Progenitor cell of endocrine pancreas (in vitro differentiated cells): ENCODE results near the gene MRPL4. TPM values are rescaled to one million over a fixed set of nuclear protein-coding genes. Genes with fewer than 3 reads are reported as not detected.

Experiments
- DNase-seq: peaks from one replicate; pipeline ENCODE4 v3.0.0; 2021; ENCODE audit warnings: low spot score; ENCODE audit not compliant: unreplicated experiment
- H3K27ac Mint-ChIP-seq: 2 replicates; pipeline ENCODE4 v1.8.0; 2021; ENCODE audit warnings: mild to moderate bottlenecking, moderate library complexity, mixed read lengths
- H3K27me3 Mint-ChIP-seq: 2 replicates; pipeline ENCODE4 v1.8.0; 2021; ENCODE audit warnings: mixed read lengths
- H3K36me3 Mint-ChIP-seq: 2 replicates; pipeline ENCODE4 v1.8.0; 2022; ENCODE audit warnings: mixed read lengths; ENCODE audit not compliant: insufficient read depth
- H3K4me1 Mint-ChIP-seq: 2 replicates; pipeline ENCODE4 v1.8.0; 2021; ENCODE audit warnings: low read depth, mixed read lengths
- H3K4me3 Mint-ChIP-seq: 2 replicates; pipeline ENCODE4 v1.8.0; 2021; ENCODE audit warnings: low read depth, mild to moderate bottlenecking, moderate library complexity, mixed read lengths
- H3K9me3 Mint-ChIP-seq: 2 replicates; pipeline ENCODE4 v1.8.0; 2021; ENCODE audit warnings: low read depth, mixed read lengths
- total RNA-seq: library from RNA; stranded (reverse); gene quantifications from 2 replicates; pipeline ENCODE4 v1.2.1, GENCODE V29; 2021
- TF ChIP-seq, protein P1 (sequence below): fragments of 200-600 bp; sonication (generic); IDR thresholded peaks from one replicate; pipeline ENCODE4 v1.5.0; 2021; ENCODE audit warnings: antibody characterized with exemption, mild to moderate bottlenecking; ENCODE audit not compliant: unreplicated experiment

Gene MRPL4
- total RNA-seq, 1 donor from 2014 or later = 51.7 TPM

DNA sequence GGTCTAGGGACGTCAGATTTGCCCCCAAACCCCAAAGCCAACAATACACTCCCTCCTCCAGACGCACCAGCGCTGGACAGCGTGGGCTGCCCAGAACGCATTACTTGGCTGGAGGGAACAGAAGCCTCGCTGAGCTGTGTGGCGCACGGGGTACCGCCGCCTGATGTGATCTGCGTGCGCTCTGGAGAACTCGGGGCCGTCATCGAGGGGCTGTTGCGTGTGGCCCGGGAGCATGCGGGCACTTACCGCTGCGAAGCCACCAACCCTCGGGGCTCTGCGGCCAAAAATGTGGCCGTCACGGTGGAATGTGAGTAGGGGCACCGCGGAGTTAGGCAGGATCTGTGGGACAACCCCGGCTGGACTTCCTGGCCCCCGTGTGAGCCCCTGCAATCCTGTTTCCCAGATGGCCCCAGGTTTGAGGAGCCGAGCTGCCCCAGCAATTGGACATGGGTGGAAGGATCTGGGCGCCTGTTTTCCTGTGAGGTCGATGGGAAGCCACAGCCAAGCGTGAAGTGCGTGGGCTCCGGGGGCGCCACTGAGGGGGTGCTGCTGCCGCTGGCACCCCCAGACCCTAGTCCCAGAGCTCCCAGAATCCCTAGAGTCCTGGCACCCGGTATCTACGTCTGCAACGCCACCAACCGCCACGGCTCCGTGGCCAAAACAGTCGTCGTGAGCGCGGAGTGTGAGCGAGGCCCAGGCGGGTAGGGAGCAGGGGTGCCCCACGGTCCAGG is 41.8 kb downstream of the MRPL4 start:
- Mint-ChIP-seq H3K4me1 (peaks cover 10% of the 10 kb centered on the region), H3K9me3 (no peaks in the 10 kb centered on the region), H3K36me3 (no peaks in the 10 kb centered on the region), H3K27ac (no peak overlapping the region), H3K27me3 (peaks cover 79% of the 10 kb centered on the region), H3K4me3 (no peak overlapping the region)
- TF ChIP-seq, protein P1, sequence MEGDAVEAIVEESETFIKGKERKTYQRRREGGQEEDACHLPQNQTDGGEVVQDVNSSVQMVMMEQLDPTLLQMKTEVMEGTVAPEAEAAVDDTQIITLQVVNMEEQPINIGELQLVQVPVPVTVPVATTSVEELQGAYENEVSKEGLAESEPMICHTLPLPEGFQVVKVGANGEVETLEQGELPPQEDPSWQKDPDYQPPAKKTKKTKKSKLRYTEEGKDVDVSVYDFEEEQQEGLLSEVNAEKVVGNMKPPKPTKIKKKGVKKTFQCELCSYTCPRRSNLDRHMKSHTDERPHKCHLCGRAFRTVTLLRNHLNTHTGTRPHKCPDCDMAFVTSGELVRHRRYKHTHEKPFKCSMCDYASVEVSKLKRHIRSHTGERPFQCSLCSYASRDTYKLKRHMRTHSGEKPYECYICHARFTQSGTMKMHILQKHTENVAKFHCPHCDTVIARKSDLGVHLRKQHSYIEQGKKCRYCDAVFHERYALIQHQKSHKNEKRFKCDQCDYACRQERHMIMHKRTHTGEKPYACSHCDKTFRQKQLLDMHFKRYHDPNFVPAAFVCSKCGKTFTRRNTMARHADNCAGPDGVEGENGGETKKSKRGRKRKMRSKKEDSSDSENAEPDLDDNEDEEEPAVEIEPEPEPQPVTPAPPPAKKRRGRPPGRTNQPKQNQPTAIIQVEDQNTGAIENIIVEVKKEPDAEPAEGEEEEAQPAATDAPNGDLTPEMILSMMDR = no peak
- no peak for DNase-seq

DNA sequence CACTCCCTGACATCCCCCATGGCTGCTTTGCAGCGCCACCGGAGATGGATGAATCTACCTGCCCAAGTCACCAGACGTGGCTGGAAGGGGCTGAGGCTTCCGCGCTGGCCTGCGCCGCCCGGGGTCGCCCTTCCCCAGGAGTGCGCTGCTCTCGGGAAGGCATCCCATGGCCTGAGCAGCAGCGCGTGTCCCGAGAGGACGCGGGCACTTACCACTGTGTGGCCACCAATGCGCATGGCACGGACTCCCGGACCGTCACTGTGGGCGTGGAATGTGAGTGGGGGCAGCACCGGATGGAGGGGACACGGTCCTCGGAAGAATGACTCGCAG is 42.3 kb downstream of the MRPL4 start:
- Mint-ChIP-seq H3K4me1 (peaks cover 9% of the 10 kb centered on the region), H3K4me3 (no peak overlapping the region), H3K27ac (no peak overlapping the region), H3K27me3 (peaks cover 75% of the 10 kb centered on the region), H3K9me3 (no peaks in the 10 kb centered on the region), H3K36me3 (no peaks in the 10 kb centered on the region)
- TF ChIP-seq, protein P1 = no peak
- no peak for DNase-seq

GRCh38 chr19:10295305-10295846 is 43.4 kb downstream of the MRPL4 start:
- Mint-ChIP-seq H3K4me3 (no peak overlapping the region), H3K36me3 (no peaks in the 10 kb centered on the region), H3K27ac (no peak overlapping the region), H3K9me3 (no peaks in the 10 kb centered on the region), H3K4me1 (peaks cover 6% of the 10 kb centered on the region), H3K27me3 (peaks cover 77% of the 10 kb centered on the region)
- DNase-seq = no peak
- TF ChIP-seq, protein P1 = peak; percentile 23

GRCh38 chr19:10295847-10296591 is 44.0 kb downstream of the MRPL4 start:
- DNase-seq = no peak
- no peaks in the 10 kb centered on the region for H3K36me3 Mint-ChIP-seq
- no peak overlapping the region for H3K4me3 Mint-ChIP-seq
- H3K4me1 Mint-ChIP-seq = peaks cover 5% of the 10 kb centered on the region
- peaks cover 70% of the 10 kb centered on the region for H3K27me3 Mint-ChIP-seq
- no peaks in the 10 kb centered on the region for H3K9me3 Mint-ChIP-seq
- TF ChIP-seq, protein P1 = no peak
- no peak overlapping the region for H3K27ac Mint-ChIP-seq

- Mint-ChIP-seq H3K4me3 (no peak overlapping the region), H3K4me1 (peaks cover 5% of the 10 kb centered on the region), H3K36me3 (peaks cover 3% of the 10 kb centered on the region), H3K27ac (no peak overlapping the region), H3K9me3 (no peaks in the 10 kb centered on the region), H3K27me3 (peaks cover 45% of the 10 kb centered on the region)
- no peak for DNase-seq
- TF ChIP-seq, protein P1 = no peak
Observed at GRCh38 chr19:10299545-10300458, 47.8 kb downstream of the MRPL4 start.
